Fibroblast of peridontal ligament (primary cell): ENCODE results near the gene ARHGEF9.
A peak's percentile ranks its signal among the peaks of the same experiment; 100 is the strongest.

Source experiments
- DNase-seq: peaks from one replicate; pipeline ENCODE4 v3.0.0-alpha.2; 2010; ENCODE audit errors: extremely low read depth

Gene ARHGEF9

DNA sequence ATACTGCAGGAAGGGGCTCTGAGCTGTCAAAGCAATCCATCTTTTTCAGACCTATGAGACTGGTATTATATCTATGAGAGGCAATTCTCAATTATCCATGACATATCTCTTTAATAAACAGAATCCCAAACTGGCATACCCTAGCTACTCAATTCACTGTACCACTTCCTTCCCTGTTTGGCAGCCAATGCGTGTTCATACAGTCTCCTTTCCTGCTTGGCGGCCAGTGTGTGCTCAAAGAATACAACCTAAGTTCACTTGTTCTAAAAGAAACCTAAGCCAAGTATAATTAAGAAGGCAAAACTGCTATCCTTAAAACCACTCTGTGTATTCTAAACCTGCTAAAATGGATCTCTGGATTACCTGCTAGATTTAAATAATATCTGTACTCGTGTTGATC lies 38.3 kb downstream of the ARHGEF9 start:
- no peak for DNase-seq

- no peak for DNase-seq
Measured at GRCh38 chrX:63746278-63746677, 38.7 kb downstream of the ARHGEF9 start.

DNA sequence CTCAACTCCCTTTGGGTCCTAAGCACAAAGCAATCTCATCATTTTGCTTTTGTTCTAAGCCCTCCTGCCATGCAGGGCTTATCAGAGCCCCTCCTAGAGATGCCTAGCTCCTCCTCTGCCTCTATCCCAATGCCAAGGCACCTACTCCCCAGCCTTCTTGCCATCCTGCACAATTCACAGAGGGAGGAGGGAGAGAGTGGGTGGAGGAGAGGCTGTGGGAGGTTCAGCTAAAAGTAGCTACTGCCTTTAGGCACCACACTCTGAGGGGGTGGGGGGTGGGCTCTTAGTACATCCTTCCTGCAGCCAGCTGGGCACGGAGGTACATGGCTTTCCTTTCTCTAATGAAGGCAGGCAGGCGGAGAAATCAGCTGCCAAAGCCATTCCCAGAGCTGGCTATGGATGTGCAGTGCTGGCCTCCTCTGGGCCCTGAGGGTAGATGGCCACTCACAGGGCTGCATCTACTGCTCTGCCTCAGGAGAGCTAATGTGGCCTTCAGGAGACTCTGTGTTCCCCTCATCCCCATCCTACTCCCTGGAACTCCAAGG lies 40.1 kb downstream of the ARHGEF9 start:
- DNase-seq = no peak

DNA sequence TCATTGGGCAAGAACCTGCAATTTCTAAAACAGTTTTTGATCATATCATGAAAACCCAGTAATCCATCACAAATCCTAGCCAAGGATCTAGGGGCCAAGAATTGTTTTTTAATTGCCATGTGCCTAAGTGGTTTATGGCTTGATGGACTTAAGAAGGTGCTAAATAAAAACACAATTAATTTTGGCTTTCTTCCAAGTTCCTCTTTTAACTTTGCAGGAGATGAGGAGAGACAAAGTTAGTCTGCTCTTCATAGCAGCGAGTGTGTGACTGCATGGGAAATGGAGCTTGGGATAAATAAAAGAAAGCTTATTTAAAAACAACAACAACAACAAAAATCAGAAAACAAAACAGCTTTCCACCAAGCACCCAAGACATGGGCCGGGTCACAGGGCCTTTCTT lies 41.4 kb downstream of the ARHGEF9 start:
- DNase-seq = no peak

DNA sequence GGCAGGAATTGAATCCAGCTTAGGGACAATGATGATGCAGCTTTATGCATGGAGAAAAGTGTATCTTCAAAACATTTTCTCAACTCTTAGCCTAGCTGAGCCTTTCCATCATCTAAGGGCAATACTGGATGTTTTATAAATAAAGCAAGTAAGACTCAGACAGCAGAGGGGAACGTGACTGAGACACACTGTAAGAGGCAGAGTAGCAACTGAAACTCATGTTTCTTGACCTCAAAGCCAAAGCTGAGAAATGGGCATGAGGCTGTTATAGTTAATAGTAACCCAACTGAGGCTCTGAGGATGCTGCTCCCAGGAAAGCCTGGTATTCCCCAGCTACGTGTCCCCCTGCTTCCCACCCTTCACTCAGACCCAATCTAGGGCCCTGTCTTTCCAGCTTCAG lies 44.6 kb downstream of the ARHGEF9 start:
- no peak for DNase-seq

DNA sequence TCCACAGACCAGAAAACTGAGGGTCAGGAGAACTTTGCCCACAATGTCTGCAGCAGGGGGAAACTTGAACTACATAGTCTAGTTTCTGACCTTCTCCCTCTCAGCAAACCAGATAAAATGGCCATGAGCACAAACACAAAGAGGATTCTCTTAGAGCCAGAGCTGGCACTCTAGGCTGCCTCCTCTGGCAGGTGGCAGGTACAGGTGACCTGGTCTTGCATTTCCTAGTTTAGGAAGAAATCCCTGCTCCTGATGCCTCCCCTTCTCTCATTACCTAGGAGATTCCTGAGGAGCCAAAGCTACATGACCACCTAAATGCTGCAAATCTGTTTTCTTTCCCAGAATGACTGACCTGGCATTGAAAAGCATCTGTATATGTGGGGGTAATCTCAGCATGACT lies 45.1 kb downstream of the ARHGEF9 start:
- no peak for DNase-seq

DNA sequence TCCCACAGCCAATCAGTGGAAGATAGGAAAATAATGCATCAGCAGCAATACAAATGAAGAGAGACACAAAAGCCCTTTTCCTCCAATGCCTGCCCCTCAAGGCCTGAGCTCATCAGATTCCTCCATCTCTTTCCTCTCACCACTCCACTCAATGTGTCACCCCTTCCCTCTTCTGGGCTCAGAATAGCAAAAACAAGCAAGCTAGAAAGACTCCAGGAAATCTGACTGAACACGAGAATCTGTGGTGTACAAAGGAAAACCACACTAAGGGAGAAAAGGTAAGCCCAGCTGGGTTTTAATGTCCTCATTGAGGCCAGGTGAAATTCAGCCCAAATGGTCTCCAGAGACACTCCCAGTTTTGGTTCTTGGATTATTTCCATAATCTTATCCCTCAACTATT lies 46.3 kb downstream of the ARHGEF9 start:
- DNase-seq = no peak

DNA sequence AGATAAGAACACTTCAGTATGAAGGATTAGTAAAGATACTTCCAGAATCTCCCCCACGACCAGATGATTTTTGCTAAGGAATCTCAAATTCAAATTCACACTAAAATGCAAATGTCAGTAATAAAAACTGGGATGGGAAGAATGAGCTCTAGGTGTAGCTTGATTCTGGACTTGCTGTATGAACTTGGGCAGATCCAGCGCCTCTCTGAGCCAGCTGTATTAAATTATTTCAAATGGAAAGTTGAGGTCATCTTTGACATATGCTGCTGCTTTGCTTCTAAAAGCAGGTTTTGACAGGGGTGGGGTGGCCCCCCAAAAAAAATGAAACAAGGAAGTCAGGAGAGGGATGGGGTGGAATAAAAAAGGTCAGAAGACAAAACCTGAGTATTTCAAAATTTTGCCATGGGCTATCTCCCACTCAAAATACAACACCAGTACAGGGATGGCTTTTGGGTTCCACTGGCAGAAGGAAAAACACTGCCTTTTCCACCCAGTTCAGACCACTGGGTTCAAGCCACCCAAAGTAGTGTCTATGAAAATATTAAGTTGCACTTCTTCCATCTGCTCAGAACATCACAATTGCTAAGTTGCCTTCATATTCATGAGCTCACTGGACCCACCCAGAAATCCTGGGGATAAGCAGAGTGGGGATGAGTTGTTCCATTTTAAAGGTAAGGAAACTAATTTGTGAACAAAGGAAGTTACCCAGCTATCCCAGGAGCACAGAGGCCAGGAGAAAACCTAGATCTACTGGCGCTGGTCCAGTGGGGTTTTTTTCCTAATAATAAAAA lies 47.7 kb downstream of the ARHGEF9 start:
- peak; percentile 2 for DNase-seq

GRCh38 chrX:63735882-63736281 lies 49.1 kb downstream of the ARHGEF9 start:
- no peak for DNase-seq

GRCh38 chrX:63720293-63720692 lies 64.7 kb downstream of the ARHGEF9 start:
- peak; percentile 66 for DNase-seq

DNA sequence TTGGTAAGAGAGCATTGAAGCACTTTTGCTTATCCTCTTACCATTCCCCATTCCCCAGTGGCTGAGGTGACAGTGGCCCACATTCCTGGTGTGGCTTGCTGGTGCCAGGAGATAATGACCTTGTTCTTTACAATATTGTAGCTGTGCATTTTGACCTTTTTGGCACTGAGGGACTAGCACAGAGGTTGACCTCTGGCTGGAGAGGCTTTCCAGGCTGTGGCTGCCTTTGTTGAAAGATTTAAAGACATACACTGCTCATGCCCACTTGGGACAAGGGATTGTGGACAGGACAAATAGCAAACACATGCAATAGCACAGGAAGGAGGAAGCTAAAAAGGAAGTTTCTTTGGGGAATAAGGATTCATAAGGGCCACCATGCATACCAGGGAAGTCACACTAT lies 65.4 kb downstream of the ARHGEF9 start:
- no peak for DNase-seq

DNA sequence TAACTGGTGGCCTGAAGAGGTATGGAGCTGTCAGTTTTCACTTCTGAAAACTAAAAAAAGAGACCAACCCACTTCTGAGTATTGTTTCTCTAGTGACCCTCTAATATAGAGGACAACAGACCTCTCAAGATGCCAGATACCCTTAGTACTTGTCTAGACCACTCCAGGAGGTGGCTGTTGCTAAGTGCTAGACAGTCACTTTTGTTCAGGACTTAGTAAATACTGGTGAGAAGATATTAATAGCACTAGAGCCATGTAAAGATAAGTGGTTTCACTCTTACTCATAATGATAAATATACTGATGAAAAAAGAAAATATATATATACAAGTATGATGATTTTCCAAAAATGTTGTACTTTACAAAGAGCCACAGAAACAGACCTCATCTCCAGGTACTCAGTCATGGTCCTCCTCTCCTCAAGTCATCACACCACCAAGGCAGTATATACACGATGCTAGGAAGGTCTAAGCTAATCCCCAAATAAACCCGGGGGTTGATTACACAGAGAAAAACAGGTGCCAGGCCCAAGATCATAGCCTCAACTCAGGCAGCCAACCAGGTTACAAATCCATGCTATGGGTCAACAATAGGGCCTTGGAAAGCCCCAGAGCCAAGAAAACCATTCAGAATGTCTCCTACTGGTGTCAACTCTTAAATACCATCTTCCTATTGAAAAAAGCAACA lies 66.9 kb downstream of the ARHGEF9 start:
- DNase-seq = no peak

GRCh38 chrX:63713526-63713925 lies 71.5 kb downstream of the ARHGEF9 start:
- DNase-seq = peak; percentile 13

DNA sequence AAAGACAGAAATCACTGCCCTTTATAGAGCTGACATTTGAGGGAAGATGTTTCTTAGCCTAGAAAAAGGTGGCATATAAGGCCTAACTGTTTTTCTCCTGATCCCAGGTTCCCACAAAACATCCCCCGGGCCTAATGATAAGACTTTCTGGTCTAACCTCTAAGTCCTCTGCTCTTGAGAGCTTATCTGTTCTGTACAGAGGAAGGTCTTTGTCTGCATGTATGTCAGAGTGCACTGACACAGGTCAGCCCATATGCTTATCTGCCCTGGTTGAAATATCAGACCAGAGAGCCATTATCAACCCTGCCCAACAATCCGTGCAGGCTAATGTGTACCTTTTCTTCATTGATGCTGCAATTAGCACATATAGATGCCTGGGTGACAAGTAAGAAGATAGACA lies 76.2 kb downstream of the ARHGEF9 start:
- DNase-seq = no peak

DNA sequence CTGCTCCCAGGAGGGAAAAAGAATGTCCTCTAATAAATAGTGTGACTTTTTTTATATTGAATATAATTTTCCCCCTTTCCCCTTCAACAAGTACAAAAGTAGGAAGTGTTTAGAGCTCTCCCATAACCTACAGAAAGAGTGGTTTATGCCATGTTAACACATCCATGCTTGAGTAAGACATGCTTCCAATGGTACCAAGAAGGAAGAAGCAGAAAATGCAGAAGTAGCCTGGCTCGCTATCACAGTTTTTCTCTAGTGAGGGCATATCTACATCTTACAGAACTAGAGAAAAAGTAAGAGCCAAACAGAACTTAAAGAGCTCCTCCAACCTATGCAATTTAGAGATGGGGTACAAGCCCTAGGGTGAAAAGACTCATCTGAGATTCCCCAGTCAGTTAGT lies 82.5 kb downstream of the ARHGEF9 start:
- no peak for DNase-seq

GRCh38 chrX:63686878-63687714 lies 97.9 kb downstream of the ARHGEF9 start:
- DNase-seq = peak; percentile 79

- DNase-seq = no peak
Measured at GRCh38 chrX:63680423-63680822, 104.6 kb downstream of the ARHGEF9 start.

DNA sequence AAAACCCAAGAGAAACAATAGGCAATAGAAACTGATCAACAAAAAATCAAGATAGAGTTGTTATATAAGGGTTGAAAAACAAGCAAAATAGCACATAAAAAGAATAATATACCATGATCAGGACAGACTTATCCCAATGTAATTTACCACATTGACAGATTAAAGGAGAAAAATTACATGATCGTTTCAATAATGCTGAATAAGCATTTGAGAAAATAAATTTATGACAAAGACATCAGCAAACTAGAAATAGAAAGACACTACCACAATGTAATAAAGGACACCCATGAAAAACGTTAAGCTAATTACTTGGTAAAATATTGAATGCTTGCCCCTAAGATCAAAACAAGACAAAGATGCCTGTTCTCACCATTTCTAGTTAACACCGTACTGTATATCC lies 105.6 kb downstream of the ARHGEF9 start:
- DNase-seq = no peak

DNA sequence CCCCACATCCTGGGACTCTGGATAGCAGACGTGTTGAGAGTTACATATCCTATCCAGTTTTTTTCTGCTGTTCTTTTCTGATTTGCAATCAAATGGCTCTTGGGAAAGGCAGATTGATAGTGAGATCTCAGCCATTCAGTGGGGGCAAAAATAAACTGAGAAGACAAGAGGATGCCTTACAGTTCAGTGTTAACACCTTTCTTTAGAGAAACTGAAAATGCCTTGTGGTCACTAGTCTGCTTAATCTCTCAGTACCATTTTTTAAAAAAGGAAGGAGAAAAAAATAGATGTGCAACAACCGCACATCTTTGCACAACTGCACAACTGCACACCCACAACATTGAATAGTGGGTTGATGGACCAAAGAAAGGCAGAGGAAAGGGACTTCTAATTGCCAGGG lies 109.3 kb downstream of the ARHGEF9 start:
- DNase-seq = no peak

- DNase-seq = no peak
Measured at GRCh38 chrX:63673896-63674295, 111.1 kb downstream of the ARHGEF9 start.

- no peak for DNase-seq
Measured at GRCh38 chrX:63664741-63665140, 120.3 kb downstream of the ARHGEF9 start.

DNA sequence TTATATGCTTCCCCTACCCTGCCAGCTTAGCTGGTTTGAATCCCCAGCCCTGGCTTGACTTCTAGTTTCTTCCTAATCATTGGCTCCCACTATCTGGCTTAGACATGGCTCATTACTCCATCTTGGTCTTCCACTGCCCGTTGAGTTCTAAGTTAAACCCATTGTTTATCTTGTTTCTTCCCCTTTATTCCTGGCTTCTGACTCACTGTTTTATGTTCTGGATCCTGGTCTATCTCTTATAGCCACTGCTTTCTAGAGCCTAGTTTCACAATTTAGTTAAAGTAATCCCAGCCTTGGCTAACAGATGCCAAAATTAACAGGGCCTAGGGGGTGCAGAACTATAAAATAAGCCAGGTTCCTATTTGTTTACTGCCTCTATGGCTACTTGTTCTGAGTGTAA lies 120.9 kb downstream of the ARHGEF9 start:
- peak; percentile 40 for DNase-seq
